HepG2 (cell line): Measurements from ENCODE around the gene RORC. TPM values are rescaled to one million over a fixed set of nuclear protein-coding genes. Genes with fewer than 3 reads are reported as not detected.
A peak's percentile ranks its signal among the peaks of the same experiment; 100 is the strongest.

ENCODE experiments used
- CHCHD3 ChIP-seq: sonication (generic); formaldehyde crosslinking; IDR thresholded peaks from 2 replicates; pipeline ENCODE4 v1.8.0; 2022; ENCODE audit warnings: mild to moderate bottlenecking, missing genetic modification reagents, moderate library complexity
- ESRRA ChIP-seq: sonication (generic); formaldehyde crosslinking; IDR thresholded peaks from 2 replicates; pipeline ENCODE4 v1.5.1; 2020; ENCODE audit warnings: mild to moderate bottlenecking, low read depth, missing genetic modification reagents
- GATAD1 ChIP-seq: IDR thresholded peaks from 2 replicates; pipeline ENCODE4 v1.6.1; 2016; ENCODE audit warnings: missing genetic modification reagents, missing compliant biosample characterization
- KMT2B ChIP-seq: IDR thresholded peaks from 2 replicates; pipeline ENCODE4 v1.6.1; 2016; ENCODE audit warnings: missing genetic modification reagents, missing compliant biosample characterization
- MAFK ChIP-seq, 2 experiments: IDR thresholded peaks in 1 of 2; conservative IDR thresholded peaks in 1 of 2; 2 replicates each; pipeline ENCODE4 v1.6.1; 2011; ENCODE audit warnings: improper control_type of control experiment in 2 of 2, low read length in 2 of 2
- NFE2 ChIP-seq: sonication (generic); formaldehyde crosslinking; IDR thresholded peaks from 2 replicates; pipeline ENCODE4 v1.4.0; 2020; ENCODE audit warnings: missing genetic modification reagents
- POGK ChIP-seq: sonication (generic); formaldehyde crosslinking; conservative IDR thresholded peaks from 2 replicates; pipeline ENCODE4 v1.8.0; 2022; ENCODE audit warnings: mild to moderate bottlenecking, moderate library complexity, missing genetic modification reagents
- ZNF234 ChIP-seq: sonication (generic); formaldehyde crosslinking; conservative IDR thresholded peaks from 2 replicates; pipeline ENCODE4 v1.5.1; 2020; ENCODE audit warnings: mild to moderate bottlenecking, missing genetic modification reagents
- ZNF432 ChIP-seq: sonication (generic); formaldehyde crosslinking; IDR thresholded peaks from 2 replicates; pipeline ENCODE4 v1.5.0; 2020; ENCODE audit warnings: missing genetic modification reagents, mild to moderate bottlenecking, borderline replicate concordance
- ZNF44 ChIP-seq: sonication (generic); formaldehyde crosslinking; IDR thresholded peaks from 2 replicates; pipeline ENCODE4 v1.5.1; 2020; ENCODE audit warnings: mild to moderate bottlenecking, missing genetic modification reagents
- ZNF558 ChIP-seq: sonication (generic); formaldehyde crosslinking; IDR thresholded peaks from 2 replicates; pipeline ENCODE4 v1.9.0; 2022; ENCODE audit warnings: mild to moderate bottlenecking, missing genetic modification reagents, borderline replicate concordance
- ZNF766 ChIP-seq: sonication (generic); formaldehyde crosslinking; IDR thresholded peaks from 2 replicates; pipeline ENCODE4 v1.5.0; 2020; ENCODE audit warnings: missing genetic modification reagents, borderline replicate concordance
- ZXDC ChIP-seq: sonication (generic); formaldehyde crosslinking; IDR thresholded peaks from 2 replicates; pipeline ENCODE4 v1.5.0; 2020; ENCODE audit warnings: mild to moderate bottlenecking, missing genetic modification reagents
- polyA plus RNA-seq, 8 experiments: library from polyadenylated mRNA; depleted of rRNA in 3 of 8; stranded (reverse) in 7 of 8; unstranded in 1 of 8; fragments of >200 nt; fragmentation: Illumina TruSeq in 4 of 8; extraction: Trizol in 4 of 8; gene quantifications; 2 replicates each; pipeline versions ENCODE4 v1.2.1 to v1.2.3, GENCODE V29; 2011 to 2016; ENCODE audit warnings: low read depth in 4 of 8, missing spikeins in 1 of 8, mixed read lengths in 1 of 8; ENCODE audit not compliant: insufficient read depth in 1 of 8
- total RNA-seq, 5 experiments: library from RNA; depleted of rRNA; stranded (reverse); fragments of >200 nt; fragmentation: Illumina TruSeq; extraction: Trizol; gene quantifications; 2 replicates each; pipeline ENCODE4 v1.2.3, GENCODE V29; 2016; ENCODE audit warnings: low read depth in 1 of 5
- TF ChIP-seq, protein P1 (sequence below): sonication (generic); formaldehyde crosslinking; IDR thresholded peaks from 2 replicates; pipeline ENCODE4 v1.5.1; 2020; ENCODE audit warnings: missing genetic modification reagents, mild to moderate bottlenecking, borderline replicate concordance
- TF ChIP-seq, protein P2 (sequence below): sonication (generic); formaldehyde crosslinking; IDR thresholded peaks from 2 replicates; pipeline ENCODE4 v1.5.0; 2020; ENCODE audit warnings: mild to moderate bottlenecking, missing genetic modification reagents
- TF ChIP-seq, protein P3 (sequence below): sonication (generic); IDR thresholded peaks from 2 replicates; pipeline ENCODE4 v1.6.1; 2016; ENCODE audit warnings: low read depth, borderline replicate concordance

Gene RORC
- total and polyA plus RNA-seq, 2 of the 13 experiments (the other 11 are each of a cell fraction or from before 2014, with no cell fraction given) = 2.5 to 6.5 TPM

DNA sequence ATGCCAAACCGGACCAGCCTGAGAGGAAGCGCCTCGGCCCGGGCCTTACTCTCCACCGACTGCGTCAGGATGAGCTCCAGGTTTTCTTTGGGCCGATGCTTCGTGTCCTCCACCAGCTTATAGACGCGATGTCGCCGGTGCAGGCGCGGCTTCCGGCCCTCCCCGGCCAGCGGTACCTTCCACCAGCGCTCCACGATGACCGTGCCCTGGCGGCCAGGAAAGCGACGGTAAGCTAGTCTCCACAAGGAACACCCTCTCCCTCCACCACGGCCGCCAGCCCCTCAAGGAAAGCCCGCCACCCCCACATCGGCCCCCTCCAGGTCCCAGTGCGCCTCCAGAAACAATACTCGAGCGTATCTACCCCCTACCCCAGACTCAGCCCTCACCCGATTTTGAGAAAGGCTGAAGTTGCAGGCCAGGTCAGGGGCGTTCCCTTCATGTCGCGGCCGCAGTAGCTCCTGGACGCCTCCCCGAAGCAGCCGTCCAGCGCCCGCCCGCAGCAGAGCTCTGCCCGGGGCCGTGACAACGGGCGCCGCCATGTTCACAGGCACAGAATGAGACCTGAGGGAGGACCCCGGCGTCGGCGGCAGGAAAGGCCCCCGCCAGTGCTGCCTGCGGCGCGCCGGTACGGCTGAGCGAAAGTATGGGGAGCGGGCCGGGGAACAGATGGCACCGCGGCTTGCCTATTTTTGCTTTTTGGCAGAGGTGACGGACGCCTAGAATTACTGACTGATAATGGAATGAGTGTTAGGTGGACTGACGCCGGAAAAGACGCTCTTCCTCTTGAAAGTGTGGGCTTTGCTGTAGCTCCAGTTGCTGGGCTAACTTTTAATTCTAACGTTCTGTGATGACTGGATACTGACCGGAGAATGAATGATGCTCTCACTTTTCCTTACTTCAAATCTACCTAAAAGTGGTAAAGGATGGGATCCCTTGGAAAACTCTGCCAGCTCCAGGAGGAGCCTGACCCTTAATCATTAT is 68.4 kb downstream of the RORC start, which contains the start of gene MRPL9 (continued):
- TF ChIP-seq ZNF44 (CRISPR knock-in tag) (peak; percentile 48; the same call in 1 of the 2 replicates), ZNF766 (CRISPR knock-in tag) (peak; percentile 74; the same call in 1 of the 2 replicates), NFE2 (no peak), ZNF234 (CRISPR knock-in tag) (no peak), GATAD1 (CRISPR knock-in tag) (peak; percentile 99), ESRRA (CRISPR knock-in tag) (0 out of 2 replicates have a peak, but pooled peaks have one; percentile 36), ZNF558 (CRISPR knock-in tag) (no peak; the same call in 1 of the 2 replicates), KMT2B (peak; percentile 83), POGK (peak; percentile 50; the same call in 1 of the 2 replicates), ZNF432 (CRISPR knock-in tag) (no peak), MAFK (conservative IDR thresholded peaks at IDR 0.05 in 1 of 2, IDR thresholded peaks at IDR 0.05 in 1 of 2; ENCODE audit: low read length in 2 of 2) (no peak; a peak in 1 of 4 replicates), CHCHD3 (CRISPR knock-in tag) (no peak), ZXDC (CRISPR knock-in tag) (no peak)
- TF ChIP-seq, protein P1, sequence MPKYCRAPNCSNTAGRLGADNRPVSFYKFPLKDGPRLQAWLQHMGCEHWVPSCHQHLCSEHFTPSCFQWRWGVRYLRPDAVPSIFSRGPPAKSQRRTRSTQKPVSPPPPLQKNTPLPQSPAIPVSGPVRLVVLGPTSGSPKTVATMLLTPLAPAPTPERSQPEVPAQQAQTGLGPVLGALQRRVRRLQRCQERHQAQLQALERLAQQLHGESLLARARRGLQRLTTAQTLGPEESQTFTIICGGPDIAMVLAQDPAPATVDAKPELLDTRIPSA (CRISPR knock-in tag) = no peak; the same call in 1 of the 2 replicates
- TF ChIP-seq, protein P2, sequence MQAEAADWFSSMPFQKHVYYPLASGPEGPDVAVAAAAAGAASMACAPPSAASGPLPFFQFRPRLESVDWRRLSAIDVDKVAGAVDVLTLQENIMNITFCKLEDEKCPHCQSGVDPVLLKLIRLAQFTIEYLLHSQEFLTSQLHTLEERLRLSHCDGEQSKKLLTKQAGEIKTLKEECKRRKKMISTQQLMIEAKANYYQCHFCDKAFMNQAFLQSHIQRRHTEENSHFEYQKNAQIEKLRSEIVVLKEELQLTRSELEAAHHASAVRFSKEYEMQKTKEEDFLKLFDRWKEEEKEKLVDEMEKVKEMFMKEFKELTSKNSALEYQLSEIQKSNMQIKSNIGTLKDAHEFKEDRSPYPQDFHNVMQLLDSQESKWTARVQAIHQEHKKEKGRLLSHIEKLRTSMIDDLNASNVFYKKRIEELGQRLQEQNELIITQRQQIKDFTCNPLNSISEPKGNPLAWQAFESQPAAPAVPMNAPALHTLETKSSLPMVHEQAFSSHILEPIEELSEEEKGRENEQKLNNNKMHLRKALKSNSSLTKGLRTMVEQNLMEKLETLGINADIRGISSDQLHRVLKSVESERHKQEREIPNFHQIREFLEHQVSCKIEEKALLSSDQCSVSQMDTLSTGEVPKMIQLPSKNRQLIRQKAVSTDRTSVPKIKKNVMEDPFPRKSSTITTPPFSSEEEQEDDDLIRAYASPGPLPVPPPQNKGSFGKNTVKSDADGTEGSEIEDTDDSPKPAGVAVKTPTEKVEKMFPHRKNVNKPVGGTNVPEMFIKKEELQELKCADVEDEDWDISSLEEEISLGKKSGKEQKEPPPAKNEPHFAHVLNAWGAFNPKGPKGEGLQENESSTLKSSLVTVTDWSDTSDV = no peak
- TF ChIP-seq, protein P3, sequence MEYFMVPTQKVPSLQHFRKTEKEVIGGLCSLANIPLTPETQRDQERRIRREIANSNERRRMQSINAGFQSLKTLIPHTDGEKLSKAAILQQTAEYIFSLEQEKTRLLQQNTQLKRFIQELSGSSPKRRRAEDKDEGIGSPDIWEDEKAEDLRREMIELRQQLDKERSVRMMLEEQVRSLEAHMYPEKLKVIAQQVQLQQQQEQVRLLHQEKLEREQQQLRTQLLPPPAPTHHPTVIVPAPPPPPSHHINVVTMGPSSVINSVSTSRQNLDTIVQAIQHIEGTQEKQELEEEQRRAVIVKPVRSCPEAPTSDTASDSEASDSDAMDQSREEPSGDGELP = no peak; the same call in 1 of the 2 replicates
